HEK293T (cell line): Measurements from ENCODE around the gene LUZP2.

ENCODE experiments used
- CTCF ChIA-PET: fragments of 350-600 bp; formaldehyde crosslinking; extraction: SDS; loops from one replicate; lab custom pipeline; 2021; ENCODE audit warnings: antibody characterized with exemption, inconsistent platforms; lab: Yijun Ruan, JAX
- POLR2A ChIA-PET: fragments of 350-600 bp; formaldehyde crosslinking; extraction: SDS; loops from one replicate; lab custom pipeline; 2020; ENCODE audit warnings: antibody characterized with exemption, inconsistent platforms; lab: Yijun Ruan, JAX
- DNase-seq: peaks from one replicate; pipeline ENCODE4 v3.0.0; 2012; ENCODE audit warnings: mixed read lengths; ENCODE audit errors: extremely low spot score
- ARNT ChIP-seq: fragments of 450-650 bp; IDR thresholded peaks from 2 replicates; pipeline ENCODE4 v1.6.1; 2017; ENCODE audit warnings: mild to moderate bottlenecking
- BHLHE40 ChIP-seq: fragments of 450-650 bp; IDR thresholded peaks from 2 replicates; pipeline ENCODE4 v1.6.1; 2016; ENCODE audit warnings: mild to moderate bottlenecking, moderate library complexity, borderline replicate concordance
- CTBP1 ChIP-seq: fragments of 450-650 bp; IDR thresholded peaks from 2 replicates; pipeline ENCODE4 v1.6.1; 2016; ENCODE audit warnings: borderline replicate concordance
- ELF4 ChIP-seq: fragments of 450-650 bp; IDR thresholded peaks from 2 replicates; pipeline ENCODE4 v1.6.1; 2017; ENCODE audit warnings: antibody characterized with exemption
- FOXA1 ChIP-seq: fragments of 450-650 bp; IDR thresholded peaks from 2 replicates; pipeline ENCODE4 v1.6.1; 2016; ENCODE audit warnings: mild to moderate bottlenecking
- FOXK2 ChIP-seq: fragments of 450-650 bp; IDR thresholded peaks from 2 replicates; pipeline ENCODE4 v1.6.1; 2016; ENCODE audit warnings: mild to moderate bottlenecking
- FOXM1 ChIP-seq: fragments of 450-650 bp; IDR thresholded peaks from 2 replicates; pipeline ENCODE4 v1.6.1; 2017; ENCODE audit warnings: mild to moderate bottlenecking, borderline replicate concordance
- HDGF ChIP-seq: fragments of 450-650 bp; IDR thresholded peaks from 2 replicates; pipeline ENCODE4 v1.6.1; 2017; ENCODE audit warnings: antibody characterized with exemption, borderline replicate concordance
- L3MBTL2 ChIP-seq: fragments of 450-650 bp; conservative IDR thresholded peaks from 2 replicates; pipeline ENCODE4 v1.6.1; 2016; ENCODE audit warnings: mild to moderate bottlenecking
- LEF1 ChIP-seq: fragments of 450-650 bp; IDR thresholded peaks from 2 replicates; pipeline ENCODE4 v1.6.1; 2017; ENCODE audit warnings: mild to moderate bottlenecking, borderline replicate concordance
- NFRKB ChIP-seq: fragments of 450-650 bp; IDR thresholded peaks from 2 replicates; pipeline ENCODE4 v1.6.1; 2016; ENCODE audit warnings: mild to moderate bottlenecking, moderate library complexity
- PKNOX1 ChIP-seq: fragments of 450-650 bp; IDR thresholded peaks from 2 replicates; pipeline ENCODE4 v1.6.1; 2016
- SP1 ChIP-seq: fragments of 450-650 bp; IDR thresholded peaks from 2 replicates; pipeline ENCODE4 v1.6.1; 2017
- SUZ12 ChIP-seq: fragments of 450-650 bp; IDR thresholded peaks from 2 replicates; pipeline ENCODE4 v1.6.1; 2016; ENCODE audit warnings: mild to moderate bottlenecking
- TARDBP ChIP-seq: fragments of 450-650 bp; IDR thresholded peaks from 2 replicates; pipeline ENCODE4 v1.6.1; 2016
- ZNF384 ChIP-seq: fragments of 450-650 bp; IDR thresholded peaks from 2 replicates; pipeline ENCODE4 v1.6.1; 2016

LUZP2 gene

GRCh38 chr11:24619900-24620299 is 123.0 kb downstream of the LUZP2 start:
- CTCF ChIA-PET, result interaction anchor here (0.6 kb wide), 1 partner anchor 442 kb away, joined by 3 read pairs; no protein-coding TSS in a partner anchor
- POLR2A ChIA-PET, result no interaction called here
- TF ChIP-seq SUZ12, result no peak
- no peak for TF ChIP-seq ARNT
- no peak for TF ChIP-seq FOXA1
- no peak for TF ChIP-seq SP1
- TF ChIP-seq PKNOX1, result no peak
- TF ChIP-seq FOXK2, result no peak
- TF ChIP-seq ZNF384, result no peak
- no peak for TF ChIP-seq NFRKB
- TF ChIP-seq CTBP1, result no peak
- no peak for TF ChIP-seq HDGF
- DNase-seq, result no peak

- ChIA-PET CTCF (no interaction called here), POLR2A (no interaction called here)
- no peak for DNase-seq
- TF ChIP-seq BHLHE40, result no peak
- no peak for TF ChIP-seq FOXM1
- TF ChIP-seq FOXA1, result no peak
- no peak for TF ChIP-seq PKNOX1
- no peak for TF ChIP-seq ELF4
- TF ChIP-seq SUZ12, result no peak
- TF ChIP-seq L3MBTL2, result no peak
- TF ChIP-seq TARDBP, result no peak
- TF ChIP-seq ZNF384, result no peak
- TF ChIP-seq HDGF, result no peak
- TF ChIP-seq SP1, result no peak
Observed at GRCh38 chr11:24622262-24622661, 125.4 kb downstream of the LUZP2 start.

GRCh38 chr11:24623121-24623520 is 126.3 kb downstream of the LUZP2 start:
- CTCF ChIA-PET, result no interaction called here
- POLR2A ChIA-PET, result no interaction called here
- no peak for DNase-seq
- TF ChIP-seq HDGF (no peak), BHLHE40 (no peak), PKNOX1 (no peak), FOXM1 (no peak)

GRCh38 chr11:24624432-24624831 is 127.6 kb downstream of the LUZP2 start:
- ChIA-PET POLR2A (no interaction called here), CTCF (no interaction called here)
- TF ChIP-seq CTBP1 (no peak), ARNT (no peak), TARDBP (no peak), FOXA1 (no peak), BHLHE40 (no peak), NFRKB (no peak)
- DNase-seq, result no peak

- TF ChIP-seq LEF1 (no peak), L3MBTL2 (no peak)
- ChIA-PET CTCF (no interaction called here), POLR2A (no interaction called here)
- DNase-seq, result no peak
Observed at GRCh38 chr11:24625975-24626374, 129.1 kb downstream of the LUZP2 start.

GRCh38 chr11:24628224-24628776 is 131.4 kb downstream of the LUZP2 start:
- TF ChIP-seq SP1 (no peak), HDGF (no peak), FOXK2 (no peak), PKNOX1 (no peak)
- POLR2A ChIA-PET, result no interaction called here

GRCh38 chr11:24634606-24635160 is 137.8 kb downstream of the LUZP2 start:
- POLR2A ChIA-PET, result no interaction called here
- DNase-seq, result no peak
- TF ChIP-seq SUZ12 (no peak), FOXK2 (no peak), FOXA1 (no peak), CTBP1 (no peak), BHLHE40 (no peak), SP1 (no peak), TARDBP (no peak), FOXM1 (no peak), NFRKB (no peak), ZNF384 (no peak), ARNT (no peak), L3MBTL2 (no peak), HDGF (no peak)
- CTCF ChIA-PET, result no interaction called here

More at GRCh38 chr11:24628224-24628776, 131.4 kb downstream of the LUZP2 start:
- CTCF ChIA-PET, result no interaction called here
- DNase-seq, result no peak
